Measurements from ENCODE around the gene SLC35F1. TPM values are rescaled to one million over a fixed set of nuclear protein-coding genes. Genes with fewer than 3 reads are reported as not detected.

The SLC35F1 gene
- total and polyA plus RNA-seq, 2 donors (not counting 1 experiment from before 2014, with no cell fraction given) = 0.09 to 0.17 TPM

DNA sequence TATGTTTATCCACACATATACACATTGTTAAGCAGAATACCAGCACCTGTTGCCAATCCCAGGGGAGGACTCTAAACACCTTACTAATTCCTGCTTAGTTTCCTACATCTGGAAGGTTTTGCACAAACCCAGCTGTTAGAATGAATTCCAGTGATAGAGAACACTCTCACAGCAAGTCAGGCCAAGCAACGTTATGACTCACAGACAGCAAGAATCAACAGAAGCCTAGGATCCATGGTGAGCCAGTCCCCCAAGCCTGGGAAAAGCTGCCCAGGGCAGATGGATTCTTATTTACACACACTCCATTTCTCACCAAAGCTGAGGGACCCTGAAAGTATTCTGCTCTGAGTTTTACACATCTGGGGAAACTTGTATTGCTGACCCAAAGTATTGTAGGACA is 291.7 kb downstream of the SLC35F1 start:
- Histone ChIP-seq H3K9ac (ENCODE audit: insufficient read depth, low read length) (no peak overlapping the region), H3K4me1 (ENCODE audit: control insufficient read depth, extremely low read depth, insufficient read depth, low read length) (no peaks in the 10 kb centered on the region), H2AFZ (ENCODE audit: low read length) (no peak overlapping the region), H3K79me2 (ENCODE audit: control insufficient read depth, insufficient read depth, low read length) (no peaks in the 10 kb centered on the region), H3K36me3 (ENCODE audit: control insufficient read depth, insufficient read depth, low read length) (no peaks in the 10 kb centered on the region), H3K4me3 (replicated peaks in 1 of 4; ENCODE audit: control extremely low read depth in 1 of 4, insufficient read depth in 1 of 4, low read depth in 3 of 4, low read length in 4 of 4) (no peak overlapping the region), H4K20me1 (ENCODE audit: control insufficient read depth, extremely low read depth, insufficient read depth, low read length) (no peaks in the 10 kb centered on the region), H3K27ac (ENCODE audit: insufficient read depth, low read length) (no peak overlapping the region), H3K9me3 (ENCODE audit: control insufficient read depth, insufficient read depth, low read depth, low read length) (no peaks in the 10 kb centered on the region), H3K4me2 (ENCODE audit: extremely low read depth, insufficient read depth, low read length) (no peak overlapping the region), H3K27me3 (ENCODE audit: control insufficient read depth, insufficient read depth, low read length) (no peaks in the 10 kb centered on the region)
- TF ChIP-seq, protein P1, sequence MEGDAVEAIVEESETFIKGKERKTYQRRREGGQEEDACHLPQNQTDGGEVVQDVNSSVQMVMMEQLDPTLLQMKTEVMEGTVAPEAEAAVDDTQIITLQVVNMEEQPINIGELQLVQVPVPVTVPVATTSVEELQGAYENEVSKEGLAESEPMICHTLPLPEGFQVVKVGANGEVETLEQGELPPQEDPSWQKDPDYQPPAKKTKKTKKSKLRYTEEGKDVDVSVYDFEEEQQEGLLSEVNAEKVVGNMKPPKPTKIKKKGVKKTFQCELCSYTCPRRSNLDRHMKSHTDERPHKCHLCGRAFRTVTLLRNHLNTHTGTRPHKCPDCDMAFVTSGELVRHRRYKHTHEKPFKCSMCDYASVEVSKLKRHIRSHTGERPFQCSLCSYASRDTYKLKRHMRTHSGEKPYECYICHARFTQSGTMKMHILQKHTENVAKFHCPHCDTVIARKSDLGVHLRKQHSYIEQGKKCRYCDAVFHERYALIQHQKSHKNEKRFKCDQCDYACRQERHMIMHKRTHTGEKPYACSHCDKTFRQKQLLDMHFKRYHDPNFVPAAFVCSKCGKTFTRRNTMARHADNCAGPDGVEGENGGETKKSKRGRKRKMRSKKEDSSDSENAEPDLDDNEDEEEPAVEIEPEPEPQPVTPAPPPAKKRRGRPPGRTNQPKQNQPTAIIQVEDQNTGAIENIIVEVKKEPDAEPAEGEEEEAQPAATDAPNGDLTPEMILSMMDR (conservative IDR thresholded peaks at IDR 0.05 in 1 of 2, IDR thresholded peaks at IDR 0.05 in 1 of 2; ENCODE audit: low read depth in 1 of 2, low read length in 2 of 2) = no peak
- TF ChIP-seq EZH2 (IDR thresholded peaks at IDR 0.05; ENCODE audit: low read length, missing control alignments) = no peak
- DNase-seq (ENCODE audit: low read depth in 2 of 2) = peak; percentile 57 to 66

DNA sequence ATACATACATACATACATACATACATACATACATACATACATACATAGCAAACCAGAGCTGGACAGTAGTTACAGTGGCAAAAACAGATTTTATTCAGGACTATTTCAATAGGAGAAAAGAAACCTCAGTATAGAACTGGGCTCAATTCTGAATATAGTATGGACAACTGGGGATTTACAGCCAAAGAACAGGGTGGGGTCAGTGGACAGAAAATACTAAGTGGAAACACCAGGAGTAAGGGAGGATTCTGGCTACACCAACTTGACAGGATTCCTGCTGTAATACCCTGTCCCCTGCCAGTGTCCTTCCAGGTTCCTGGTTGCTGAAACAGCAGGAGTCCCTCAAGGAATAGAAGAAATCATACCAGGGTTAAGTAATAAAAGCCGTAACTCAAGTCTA is 293.1 kb downstream of the SLC35F1 start:
- Histone ChIP-seq H3K27me3 (ENCODE audit: control insufficient read depth, insufficient read depth, low read length) (no peaks in the 10 kb centered on the region), H3K27ac (ENCODE audit: insufficient read depth, low read length) (no peak overlapping the region), H3K4me1 (ENCODE audit: control insufficient read depth, extremely low read depth, insufficient read depth, low read length) (no peaks in the 10 kb centered on the region), H3K9me3 (ENCODE audit: control insufficient read depth, insufficient read depth, low read depth, low read length) (no peaks in the 10 kb centered on the region), H3K4me2 (ENCODE audit: extremely low read depth, insufficient read depth, low read length) (no peak overlapping the region), H3K9ac (ENCODE audit: insufficient read depth, low read length) (no peak overlapping the region), H3K36me3 (ENCODE audit: control insufficient read depth, insufficient read depth, low read length) (no peaks in the 10 kb centered on the region), H3K79me2 (ENCODE audit: control insufficient read depth, insufficient read depth, low read length) (no peaks in the 10 kb centered on the region), H4K20me1 (ENCODE audit: control insufficient read depth, extremely low read depth, insufficient read depth, low read length) (no peaks in the 10 kb centered on the region), H2AFZ (ENCODE audit: low read length) (no peak overlapping the region), H3K4me3 (replicated peaks in 1 of 4; ENCODE audit: control extremely low read depth in 1 of 4, insufficient read depth in 1 of 4, low read depth in 3 of 4, low read length in 4 of 4) (no peak overlapping the region)
- DNase-seq (ENCODE audit: low read depth in 2 of 2) = no peak
- TF ChIP-seq, protein P1 (conservative IDR thresholded peaks at IDR 0.05 in 1 of 2, IDR thresholded peaks at IDR 0.05 in 1 of 2; ENCODE audit: low read depth in 1 of 2, low read length in 2 of 2) = no peak
- TF ChIP-seq EZH2 (IDR thresholded peaks at IDR 0.05; ENCODE audit: low read length, missing control alignments) = no peak

- no peak for TF ChIP-seq EZH2 (IDR thresholded peaks at IDR 0.05; ENCODE audit: low read length, missing control alignments)
- TF ChIP-seq, protein P1 (conservative IDR thresholded peaks at IDR 0.05 in 1 of 2, IDR thresholded peaks at IDR 0.05 in 1 of 2; ENCODE audit: low read depth in 1 of 2, low read length in 2 of 2) = no peak
Measured at GRCh38 chr6:118202517-118202916, 295.5 kb downstream of the SLC35F1 start.

More at GRCh38 chr6:118202517-118202916, 295.5 kb downstream of the SLC35F1 start:
- Histone ChIP-seq H3K27ac (ENCODE audit: insufficient read depth, low read length) (no peak overlapping the region), H3K4me2 (ENCODE audit: extremely low read depth, insufficient read depth, low read length) (no peak overlapping the region), H2AFZ (ENCODE audit: low read length) (no peak overlapping the region), H3K79me2 (ENCODE audit: control insufficient read depth, insufficient read depth, low read length) (no peaks in the 10 kb centered on the region), H3K4me1 (ENCODE audit: control insufficient read depth, extremely low read depth, insufficient read depth, low read length) (no peaks in the 10 kb centered on the region), H3K36me3 (ENCODE audit: control insufficient read depth, insufficient read depth, low read length) (no peaks in the 10 kb centered on the region), H3K9ac (ENCODE audit: insufficient read depth, low read length) (no peak overlapping the region), H3K9me3 (ENCODE audit: control insufficient read depth, insufficient read depth, low read depth, low read length) (no peaks in the 10 kb centered on the region), H3K27me3 (ENCODE audit: control insufficient read depth, insufficient read depth, low read length) (no peaks in the 10 kb centered on the region), H4K20me1 (ENCODE audit: control insufficient read depth, extremely low read depth, insufficient read depth, low read length) (no peaks in the 10 kb centered on the region), H3K4me3 (replicated peaks in 1 of 4; ENCODE audit: control extremely low read depth in 1 of 4, insufficient read depth in 1 of 4, low read depth in 3 of 4, low read length in 4 of 4) (no peak overlapping the region)
- DNase-seq (ENCODE audit: low read depth in 2 of 2) = no peak
